HG03521 (cell line): Measurements from ENCODE around the gene ST6GALNAC5.

ENCODE experiments used
- ATAC-seq: cut with Tn5 transposase; IDR thresholded peaks from one replicate; pipeline ENCODE4 v1.9.1; 2021; ENCODE audit warnings: mild to moderate bottlenecking, moderate library complexity; ENCODE audit not compliant: unreplicated experiment

The ST6GALNAC5 gene

DNA sequence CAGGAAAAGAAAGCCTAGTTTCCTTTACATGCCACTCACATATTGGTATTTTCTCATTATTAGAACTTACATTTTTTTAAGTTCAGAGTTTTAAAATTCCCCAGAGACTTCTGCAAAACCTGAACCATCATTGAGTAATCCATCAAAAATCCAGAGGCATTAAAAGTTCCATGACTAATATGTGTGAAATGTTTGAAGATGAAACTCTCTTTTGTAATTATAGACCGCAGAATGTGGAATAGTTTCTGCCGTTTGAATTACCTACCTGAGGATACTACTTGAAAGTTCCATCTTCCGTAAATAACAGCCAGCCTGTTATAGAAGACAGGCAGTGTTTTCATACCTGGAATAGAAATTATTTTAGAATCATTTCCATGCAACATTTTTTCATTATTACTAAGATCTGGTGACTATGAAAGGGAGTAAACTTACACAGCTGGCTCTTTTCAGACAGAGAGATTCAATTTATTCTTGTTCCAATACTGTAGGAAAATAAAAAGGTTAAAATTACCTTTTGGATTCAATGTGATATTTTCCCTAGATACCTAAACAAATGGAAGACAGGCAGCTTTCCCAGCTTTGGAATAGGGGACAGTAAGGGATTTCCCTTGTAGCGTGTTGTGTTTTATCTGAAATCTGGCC is 131.4 kb downstream of the ST6GALNAC5 start:
- no peak for ATAC-seq

DNA sequence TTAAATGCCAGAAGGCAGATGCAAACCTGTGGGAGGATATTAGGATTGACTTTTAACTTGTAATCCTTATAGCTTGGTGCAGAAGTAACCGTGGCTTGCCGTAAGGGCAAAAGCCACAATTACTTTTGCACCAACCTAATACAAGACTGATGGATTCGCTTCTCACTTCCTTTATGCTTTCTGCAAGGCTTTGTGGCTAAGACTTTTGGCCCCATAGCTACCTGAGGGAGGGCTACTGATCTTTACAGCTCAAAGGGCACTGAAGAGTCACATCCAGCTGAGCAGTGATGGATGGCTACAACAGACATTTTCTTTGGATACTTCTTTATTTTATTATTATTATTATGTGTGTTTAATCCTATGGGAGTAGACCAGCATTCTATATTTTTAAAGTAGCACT is 140.4 kb downstream of the ST6GALNAC5 start:
- no peak for ATAC-seq

DNA sequence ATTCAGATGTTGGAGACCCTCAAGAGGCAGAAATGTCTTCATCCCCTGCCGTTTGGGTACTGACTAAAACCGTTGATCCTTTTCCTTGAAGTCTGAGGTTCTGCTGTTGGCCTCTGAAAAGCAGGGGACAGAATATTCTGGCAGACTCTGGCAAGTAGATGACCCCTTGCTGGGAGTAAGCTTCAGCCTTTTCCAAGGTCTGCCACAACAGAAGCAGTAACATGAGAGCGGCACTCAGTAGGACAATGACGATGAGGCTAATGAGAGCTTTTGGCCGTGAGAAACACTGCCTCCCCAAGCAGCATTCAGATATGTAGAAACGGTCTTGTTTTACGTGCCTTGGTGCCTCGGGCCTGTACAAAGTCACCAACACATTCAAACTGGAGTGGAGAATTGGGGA is 143.7 kb downstream of the ST6GALNAC5 start:
- ATAC-seq, result no peak

DNA sequence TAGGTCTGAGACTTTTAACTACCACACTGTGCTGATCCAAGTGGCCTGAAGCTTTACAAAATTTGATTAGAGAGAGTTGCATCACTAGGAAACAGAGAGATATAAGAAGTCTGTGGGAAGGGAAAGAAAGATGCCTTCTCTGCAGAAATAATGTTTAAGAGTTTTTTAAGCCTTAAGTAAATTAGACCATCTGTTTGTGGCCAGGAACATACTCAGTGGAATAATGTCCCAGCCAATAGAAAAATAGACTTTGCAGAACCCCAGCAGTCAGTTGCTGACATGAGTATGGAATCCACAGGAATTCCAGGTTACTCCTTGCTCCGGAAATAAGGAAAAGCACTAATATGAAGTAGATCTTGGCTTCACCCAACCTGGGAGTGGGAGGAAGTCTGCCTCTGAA is 144.8 kb downstream of the ST6GALNAC5 start:
- ATAC-seq, result no peak

DNA sequence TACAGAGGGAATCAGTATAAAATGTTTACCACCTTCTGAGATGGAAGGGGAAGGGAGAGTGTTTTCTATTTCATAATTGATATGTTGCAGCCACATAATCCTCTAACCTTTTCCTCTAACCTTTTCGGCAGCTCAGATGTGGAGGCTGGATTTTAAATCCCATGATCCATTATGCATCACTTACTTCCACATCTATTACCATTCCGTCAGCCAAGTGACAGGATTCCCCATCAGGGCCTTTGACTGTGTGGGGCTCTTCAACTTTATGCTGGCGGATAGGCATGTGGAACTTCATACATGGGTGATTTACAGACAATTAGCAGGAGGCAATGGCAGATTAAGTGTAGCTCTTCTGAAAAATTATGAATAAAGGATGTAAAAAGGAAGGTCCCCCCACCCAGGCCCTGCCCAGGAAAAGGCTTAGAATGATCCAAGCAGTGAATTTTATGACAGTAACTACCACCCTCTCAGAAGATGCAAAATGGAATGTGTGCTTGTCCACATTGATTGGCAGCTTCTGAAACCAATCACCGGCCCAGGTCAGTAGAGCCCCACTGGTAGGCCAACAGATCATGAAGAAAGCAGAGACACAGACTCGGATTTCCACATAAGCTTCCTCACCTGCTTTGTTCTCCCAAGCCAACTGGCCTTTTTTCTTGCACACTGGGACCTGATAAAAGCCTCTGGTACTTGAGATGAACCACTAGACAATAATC is 147.0 kb downstream of the ST6GALNAC5 start:
- ATAC-seq, result no peak

- no peak for ATAC-seq
These were observed 148.6 kb downstream of the ST6GALNAC5 start for GRCh38 chr1:77015748-77016341.

- ATAC-seq, result no peak
These were observed 149.2 kb downstream of the ST6GALNAC5 start for GRCh38 chr1:77016386-77016985.

DNA sequence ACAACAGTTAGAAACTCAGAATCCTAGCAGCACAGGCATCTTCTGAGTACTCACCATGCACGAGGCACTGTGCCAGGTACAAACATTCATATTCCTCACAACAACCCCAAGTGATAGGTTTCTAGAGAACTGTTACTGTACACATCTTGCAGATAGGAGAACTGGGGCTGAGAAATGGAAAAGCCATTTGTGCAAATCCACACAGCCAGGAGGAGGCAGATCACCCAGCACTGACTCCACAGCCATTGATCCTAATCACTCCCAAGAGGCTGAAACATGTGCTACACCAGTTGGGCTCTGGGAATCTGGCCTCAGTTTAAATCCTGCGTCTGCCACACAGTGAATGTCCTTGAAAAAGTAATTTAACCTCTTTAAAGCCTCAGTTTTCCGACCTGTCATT is 151.0 kb downstream of the ST6GALNAC5 start:
- ATAC-seq, result no peak

- no peak for ATAC-seq
These were observed 151.5 kb downstream of the ST6GALNAC5 start for GRCh38 chr1:77018761-77019160.

DNA sequence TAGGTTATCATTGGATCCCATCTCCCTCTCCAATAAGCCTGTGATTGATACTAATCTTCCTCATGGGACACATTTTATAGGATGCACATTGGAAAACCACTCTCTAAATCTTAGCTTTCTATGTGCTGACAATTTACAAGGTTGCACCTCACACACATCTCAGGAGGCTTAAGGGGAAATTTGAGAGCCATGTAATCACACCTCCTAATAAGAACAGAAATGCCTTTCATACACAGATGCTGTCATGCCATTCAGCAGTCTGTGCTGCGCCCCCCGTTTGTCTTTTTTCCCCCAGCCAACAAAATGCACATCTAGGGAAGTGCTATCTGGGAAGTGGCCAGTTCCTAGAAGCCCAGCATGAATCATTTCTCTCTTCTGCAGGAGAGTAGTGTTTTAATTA is 154.5 kb downstream of the ST6GALNAC5 start:
- ATAC-seq, result no peak

DNA sequence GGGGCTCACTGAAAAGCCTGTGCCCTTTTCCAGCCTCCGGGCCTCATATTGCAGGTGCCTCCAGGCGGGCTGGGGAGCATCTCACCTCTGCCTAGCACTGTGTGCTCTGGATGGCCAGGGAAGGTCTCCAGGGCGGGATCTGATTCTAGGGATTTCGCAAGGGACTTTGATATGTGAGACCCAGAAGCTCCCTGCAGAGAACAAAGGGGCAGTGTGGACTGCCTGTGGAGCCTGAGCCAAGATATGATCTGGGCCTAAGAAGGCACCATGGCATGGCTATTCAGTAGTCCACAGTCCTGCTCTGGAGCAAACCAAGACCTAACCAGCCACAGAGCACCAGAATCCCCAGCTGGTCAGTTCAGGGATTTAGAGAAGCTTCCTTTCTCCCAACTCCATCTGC is 157.2 kb downstream of the ST6GALNAC5 start:
- ATAC-seq, result no peak

DNA sequence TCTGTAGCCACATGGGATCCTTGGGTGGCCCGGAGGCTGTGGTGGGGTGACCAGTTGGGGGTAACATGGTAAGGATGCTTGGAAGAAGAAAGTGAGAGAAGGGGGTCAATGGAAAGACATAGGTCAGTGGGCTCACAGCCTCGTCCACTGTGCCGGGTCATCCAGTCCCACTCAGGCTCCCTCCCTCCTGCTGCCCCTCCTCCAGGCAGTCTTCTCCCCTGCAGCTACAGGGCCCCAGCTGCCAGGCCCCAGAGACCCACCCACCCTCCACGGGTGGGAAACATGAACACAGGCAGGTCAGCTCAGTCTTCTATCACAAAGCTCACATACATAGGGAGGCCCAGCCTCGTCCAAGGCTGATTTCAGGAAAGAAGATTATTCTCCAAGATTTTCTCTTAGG is 158.3 kb downstream of the ST6GALNAC5 start:
- no peak for ATAC-seq

DNA sequence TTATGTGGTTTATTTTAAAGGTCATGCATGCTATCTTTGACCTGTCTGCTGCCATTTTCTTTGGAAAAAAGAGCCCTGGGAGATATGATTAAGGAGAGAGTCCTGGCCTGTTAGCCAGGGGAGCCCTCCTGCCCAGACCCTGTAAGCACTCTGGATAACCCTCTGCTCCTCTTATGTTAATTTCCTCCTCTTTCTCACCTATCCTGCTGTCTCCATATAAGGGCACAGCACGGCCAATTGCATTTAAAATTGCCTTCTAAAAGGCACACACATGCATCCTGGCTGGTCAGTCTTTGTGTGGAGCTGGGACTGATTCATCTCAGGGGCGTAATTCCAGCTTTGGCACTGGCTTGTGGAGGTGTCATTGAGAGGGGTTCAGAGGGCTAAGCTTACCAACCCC is 158.9 kb downstream of the ST6GALNAC5 start:
- no peak for ATAC-seq

DNA sequence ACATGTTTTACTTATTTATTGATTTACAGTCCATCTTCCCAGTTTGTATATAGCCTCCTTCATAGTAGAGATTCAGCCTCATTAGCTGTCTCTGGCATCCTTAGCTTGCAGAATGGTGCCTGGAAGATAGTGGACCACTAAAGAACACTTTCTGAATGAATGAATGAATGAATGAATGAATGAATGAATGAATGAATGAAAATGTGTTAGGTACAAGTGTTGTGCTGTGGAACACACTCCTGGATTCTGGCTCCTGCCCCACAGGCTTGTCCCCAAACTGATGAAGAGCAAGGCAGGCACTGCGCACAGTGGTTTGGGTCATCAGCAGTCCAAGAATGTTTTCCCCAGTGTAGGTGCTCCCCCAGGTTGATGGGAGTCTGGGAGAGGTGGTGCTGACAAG is 159.4 kb downstream of the ST6GALNAC5 start:
- no peak for ATAC-seq

DNA sequence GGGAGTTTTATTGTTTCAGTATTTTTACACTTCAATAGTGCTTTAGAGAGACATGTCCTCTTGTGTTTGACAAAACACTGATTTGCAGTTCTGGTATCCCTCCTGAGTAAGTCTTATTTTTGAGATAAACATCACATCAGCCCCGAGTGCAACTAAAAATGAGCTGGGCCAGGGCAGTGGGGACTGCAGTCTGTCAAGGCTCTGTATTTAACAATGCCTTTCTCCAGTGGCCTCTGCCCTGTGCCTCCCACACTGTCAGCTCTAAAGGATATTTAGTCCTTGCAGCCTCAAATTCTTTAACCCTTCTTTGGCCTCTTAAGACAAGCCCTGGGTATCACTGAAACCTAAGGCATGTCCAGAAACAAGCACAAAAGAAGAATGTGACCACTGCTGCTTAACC is 160.6 kb downstream of the ST6GALNAC5 start:
- no peak for ATAC-seq

GRCh38 chr1:77030401-77031105 is 163.3 kb downstream of the ST6GALNAC5 start:
- no peak for ATAC-seq

DNA sequence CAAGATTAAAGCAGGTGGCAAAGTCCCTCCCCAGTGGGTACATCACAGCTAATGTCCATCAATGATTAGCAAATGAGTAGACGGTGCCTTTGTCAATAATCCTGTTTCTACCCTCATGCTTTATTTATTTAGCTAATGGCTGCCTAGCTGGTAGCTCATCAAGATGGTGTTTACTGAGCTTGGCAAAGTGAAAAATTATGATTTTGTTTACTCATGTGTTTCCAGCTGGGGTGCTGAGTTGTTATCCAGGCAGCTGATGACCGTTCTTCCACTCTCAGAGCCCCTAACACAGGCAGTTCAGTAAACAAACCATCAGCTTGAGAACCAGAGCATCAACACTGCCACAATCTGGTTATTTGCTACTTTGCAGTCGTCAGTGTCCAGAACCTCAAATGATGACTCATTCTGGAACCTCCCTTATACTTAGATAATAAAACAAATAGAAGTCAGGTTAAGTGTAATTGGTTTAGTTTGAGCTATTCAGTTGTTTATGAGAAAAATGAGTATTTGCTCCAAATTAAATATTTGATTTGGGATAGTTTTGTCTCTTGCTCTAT is 163.9 kb downstream of the ST6GALNAC5 start:
- no peak for ATAC-seq

DNA sequence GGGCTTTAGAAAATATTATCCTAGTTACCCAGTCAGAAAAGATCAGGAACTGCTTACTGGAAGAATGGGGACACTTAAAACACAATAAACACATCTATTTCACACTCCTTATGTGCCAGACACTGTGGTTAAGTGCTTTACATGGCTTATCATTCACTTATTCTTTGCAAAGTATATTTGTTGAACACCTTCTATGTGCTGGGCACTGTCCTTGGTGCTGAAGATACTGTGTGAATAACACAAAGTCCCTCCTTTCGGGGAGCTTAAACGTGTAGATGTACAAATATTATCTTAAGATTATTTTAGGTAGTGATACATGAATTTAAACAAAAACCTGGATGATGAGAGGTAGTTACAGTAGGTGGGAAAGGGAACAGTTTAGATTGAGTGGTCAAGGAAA is 169.3 kb downstream of the ST6GALNAC5 start:
- ATAC-seq, result no peak

GRCh38 chr1:77037038-77037437 is 169.8 kb downstream of the ST6GALNAC5 start:
- ATAC-seq, result no peak

DNA sequence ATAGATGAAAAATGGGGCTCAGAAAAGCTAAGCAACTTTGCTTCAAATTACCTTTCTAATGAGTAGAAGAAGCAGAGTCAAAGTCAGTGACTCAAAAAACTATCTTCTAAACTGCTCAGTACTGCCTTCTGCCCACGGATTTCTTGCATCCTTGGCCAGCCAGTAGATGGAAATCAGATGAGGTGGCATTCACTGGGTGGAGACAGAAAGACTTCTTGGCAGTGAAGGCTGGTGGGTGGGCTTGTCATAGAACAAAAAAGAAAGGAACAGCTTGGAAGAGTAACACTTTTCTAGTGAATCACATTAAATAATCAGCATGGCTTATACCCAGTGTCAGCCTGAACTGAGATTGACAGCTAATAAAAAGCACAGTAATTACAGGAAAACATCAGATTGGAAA is 170.7 kb downstream of the ST6GALNAC5 start:
- ATAC-seq, result no peak

DNA sequence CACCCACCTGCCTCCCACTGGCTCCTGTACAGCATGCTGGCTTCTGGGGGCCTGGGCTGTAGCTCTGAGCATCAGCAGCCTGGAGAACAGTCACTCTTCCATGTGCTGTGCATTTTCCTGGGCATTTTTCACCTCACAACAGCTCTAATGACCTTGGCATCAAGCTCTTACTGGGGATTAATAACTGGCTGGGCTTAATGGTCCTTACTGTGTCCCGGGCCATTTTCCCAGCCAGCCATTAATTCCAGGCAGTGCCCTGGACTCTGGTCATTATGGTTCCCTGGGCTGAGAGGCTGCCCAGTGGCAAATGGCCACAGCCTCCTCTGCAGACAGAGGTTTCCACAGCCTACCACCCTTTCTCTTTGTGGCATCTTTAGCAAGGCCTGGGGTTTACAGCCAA is 171.8 kb downstream of the ST6GALNAC5 start:
- ATAC-seq, result no peak
